NCI-H748 treated with DMSO at 0.1 percent for 48 hours (cell line): Measurements from ENCODE around the gene TBCD.

ENCODE experiments used
- DNase-seq: peaks from one replicate; lab custom pipeline; 2025; lab: John Stamatoyannopoulos, UW

Gene TBCD

GRCh38 chr17:82791532-82791931, 39.7 kb downstream of the TBCD start:
- no peak for DNase-seq

GRCh38 chr17:82793974-82794630, 42.2 kb downstream of the TBCD start:
- DNase-seq = peak; percentile 23

- DNase-seq = no peak
Observed at GRCh38 chr17:82794781-82795482, 43.1 kb downstream of the TBCD start.

GRCh38 chr17:82795615-82796014, 43.8 kb downstream of the TBCD start:
- no peak for DNase-seq

GRCh38 chr17:82797061-82797460, 45.2 kb downstream of the TBCD start:
- DNase-seq = no peak

DNA sequence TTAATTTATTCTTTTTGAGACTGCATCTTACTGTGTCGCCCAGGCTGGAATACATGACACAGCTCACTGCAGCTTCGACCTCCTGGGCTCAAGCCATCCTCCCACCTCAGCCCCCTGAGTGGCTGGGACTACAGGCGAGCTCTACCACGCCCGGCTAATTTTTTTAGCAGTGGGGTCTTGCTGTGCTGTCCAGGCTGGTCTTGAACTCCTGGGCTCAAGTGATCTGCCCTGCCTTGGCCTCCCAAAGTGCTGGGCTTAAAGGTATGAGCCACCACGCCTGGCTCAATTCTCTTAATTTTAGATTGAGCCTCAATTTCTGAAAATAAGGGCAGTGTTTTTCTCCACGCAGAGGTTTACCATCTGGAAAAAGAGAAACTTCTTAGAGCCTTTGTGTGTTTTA, 46.9 kb downstream of the TBCD start:
- DNase-seq = no peak

DNA sequence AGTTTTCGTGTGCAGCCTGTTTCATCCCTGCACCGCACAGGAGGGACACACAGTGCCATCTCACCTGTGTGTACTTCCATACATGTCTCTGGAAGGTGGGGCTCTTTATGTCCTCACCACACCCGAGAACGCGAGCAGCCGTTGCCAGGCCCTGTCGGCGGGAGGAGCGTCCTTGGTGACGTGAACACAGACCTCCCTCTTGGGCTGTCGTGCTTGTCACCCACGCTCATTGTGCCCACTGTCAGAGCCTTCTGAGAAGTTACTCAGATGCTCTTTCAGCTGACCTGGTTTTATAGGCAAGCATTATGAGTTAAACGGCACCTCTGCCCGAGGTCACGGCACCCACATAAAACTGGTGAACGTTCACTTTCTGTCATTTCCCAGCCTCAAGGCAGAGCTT, 47.7 kb downstream of the TBCD start:
- DNase-seq = no peak

DNA sequence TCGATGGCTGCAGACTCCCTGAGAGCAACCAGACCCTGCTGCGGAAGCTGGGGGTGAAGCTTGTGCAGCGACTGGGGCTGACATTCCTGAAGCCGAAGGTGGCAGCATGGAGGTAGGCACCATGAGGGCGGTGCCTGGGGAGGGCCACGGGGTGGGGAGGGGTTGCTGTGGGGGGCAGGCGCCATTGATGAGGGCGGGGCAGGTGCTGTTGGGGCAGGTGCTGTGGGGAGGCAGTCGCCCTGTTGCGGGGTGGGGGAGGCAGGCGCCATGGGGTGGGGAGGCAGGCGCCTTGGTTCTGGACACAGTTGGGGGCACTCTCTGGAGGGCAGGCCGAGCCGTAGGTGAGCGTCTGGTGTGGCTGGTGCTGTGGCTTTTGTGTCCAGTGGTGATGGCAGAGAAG, 49.0 kb downstream of the TBCD start:
- no peak for DNase-seq

- DNase-seq = no peak
Observed at GRCh38 chr17:82801377-82801970, 49.6 kb downstream of the TBCD start.

DNA sequence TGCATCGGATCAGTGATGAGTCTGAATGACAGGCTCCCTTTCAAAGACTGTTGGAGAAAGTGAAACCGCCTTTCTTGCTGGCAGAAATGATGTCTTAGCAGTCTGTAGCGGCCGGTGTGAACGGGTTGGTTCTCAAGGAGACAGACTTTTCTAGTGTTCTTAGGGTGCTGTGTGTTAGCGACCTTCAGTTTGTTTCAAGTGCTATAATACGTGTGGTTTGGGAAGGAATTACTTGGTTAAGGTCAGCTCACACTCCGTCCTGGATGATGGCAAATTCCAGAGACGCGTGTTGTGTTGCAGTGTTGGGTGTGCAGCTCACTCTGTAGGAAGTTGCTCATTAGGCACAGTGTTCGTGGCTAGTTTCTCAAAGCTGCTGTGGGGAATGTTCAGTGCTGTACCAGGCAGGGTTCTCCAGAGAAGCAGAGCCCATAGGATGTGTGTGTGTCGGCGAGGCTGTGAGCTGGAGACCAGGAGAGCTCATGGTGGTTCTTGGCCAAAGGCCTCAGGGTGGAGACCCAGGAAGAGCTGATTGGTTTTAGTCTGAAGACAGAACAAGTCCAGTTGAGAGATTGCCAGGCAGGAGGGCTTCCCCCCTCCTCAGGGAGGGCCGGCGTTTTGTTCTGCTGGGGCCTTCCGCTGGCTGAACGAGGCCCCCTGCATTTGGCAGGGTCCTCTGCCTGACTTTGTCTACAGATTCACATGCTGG, 50.4 kb downstream of the TBCD start:
- no peak for DNase-seq

DNA sequence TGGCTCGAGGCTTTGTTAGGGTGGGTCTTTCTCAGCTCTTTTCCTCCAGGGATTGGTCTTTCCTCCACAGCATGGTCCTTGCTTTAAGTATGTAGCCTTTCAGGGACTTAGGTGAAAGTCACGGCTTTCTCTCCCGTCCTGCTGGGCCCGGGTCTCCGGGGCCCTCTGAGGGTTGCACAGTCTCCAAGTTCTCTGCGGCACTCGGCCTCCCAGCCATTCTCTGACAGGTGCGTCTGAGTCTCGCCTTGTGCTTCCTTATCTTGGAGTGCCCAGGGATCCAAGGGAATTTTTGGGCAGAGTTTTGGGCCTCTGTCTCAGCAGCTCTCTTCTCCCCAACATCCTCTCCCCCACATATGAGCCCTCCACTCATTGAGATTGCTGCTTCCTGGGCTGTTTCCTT, 51.3 kb downstream of the TBCD start:
- no peak for DNase-seq

DNA sequence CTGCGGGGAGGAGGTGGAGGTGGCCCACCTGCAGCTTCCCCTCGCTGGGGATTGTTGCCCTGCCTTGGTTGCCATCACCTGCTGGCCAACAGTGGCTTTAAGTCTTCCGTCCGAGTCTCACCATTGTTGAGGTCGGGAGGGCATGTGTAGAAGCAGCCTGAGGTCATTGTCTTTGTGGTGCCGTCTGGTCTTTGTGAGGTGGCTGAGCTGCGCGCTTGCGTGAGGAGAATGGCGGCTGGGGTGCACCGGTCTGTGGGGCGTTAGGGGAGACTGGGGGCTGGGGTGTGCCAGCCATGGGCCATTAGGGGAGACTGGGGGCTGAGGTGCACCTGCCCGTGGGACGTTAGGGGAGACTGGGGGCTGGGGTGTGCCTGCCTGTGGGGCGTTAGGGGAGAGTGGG, 51.7 kb downstream of the TBCD start:
- DNase-seq = no peak

DNA sequence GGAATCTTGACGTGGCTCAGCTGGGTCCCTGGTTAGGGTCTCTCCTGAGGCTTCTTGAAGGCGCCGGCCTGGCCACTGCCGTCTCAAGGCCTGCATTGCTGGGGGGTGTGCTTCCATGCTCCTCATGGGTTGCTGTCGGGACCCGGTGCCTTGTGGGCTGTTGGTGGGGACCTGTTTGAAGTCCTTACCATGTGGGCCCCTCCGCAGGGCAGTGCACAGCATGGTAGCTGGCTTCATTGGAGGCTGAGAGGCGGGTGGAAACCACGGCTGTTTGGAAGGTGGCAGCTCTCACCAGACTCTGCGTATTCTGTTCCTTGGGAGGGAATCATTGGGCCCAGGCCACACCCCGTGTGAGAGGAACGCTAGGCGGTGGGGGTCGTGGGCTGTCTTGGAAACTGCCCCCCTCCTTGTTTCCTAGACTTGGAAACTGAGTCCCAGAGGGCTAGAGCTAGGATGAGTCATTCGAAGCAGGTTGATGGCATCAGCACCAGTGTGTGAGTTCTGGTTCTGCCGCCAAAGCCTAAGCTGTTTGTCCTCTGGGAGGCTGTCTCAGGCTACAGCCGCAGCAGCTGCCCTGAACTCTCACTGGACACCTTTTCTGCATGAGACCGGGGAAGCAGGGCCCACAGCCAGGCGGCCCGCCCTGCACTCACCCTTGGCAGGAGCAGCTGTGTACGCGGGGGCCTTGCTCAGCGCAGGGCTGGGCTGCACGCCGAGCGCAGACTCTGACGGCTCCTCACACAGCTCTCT, 52.8 kb downstream of the TBCD start:
- no peak for DNase-seq

DNA sequence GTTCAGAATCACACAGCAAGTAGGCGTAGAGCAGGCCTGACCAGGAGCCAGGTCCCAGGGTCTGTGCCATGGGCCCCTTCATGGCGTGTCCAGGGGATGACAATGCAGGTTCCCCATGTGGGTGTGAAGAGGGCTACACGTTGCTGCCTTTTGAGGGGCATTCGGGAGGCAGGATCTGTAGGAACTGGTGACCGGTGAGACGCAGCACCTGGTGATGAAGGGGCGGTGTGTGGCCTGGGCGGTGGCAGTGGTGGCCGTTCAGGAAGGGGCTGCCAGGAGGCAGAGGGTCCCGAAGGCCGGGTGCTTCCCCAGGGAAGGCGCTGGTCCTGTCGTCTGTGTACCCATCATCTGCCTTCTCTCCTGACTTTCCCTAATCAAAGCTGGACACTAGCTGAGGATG, 53.4 kb downstream of the TBCD start:
- no peak for DNase-seq

- DNase-seq = no peak
Observed at GRCh38 chr17:82805823-82806222, 54.0 kb downstream of the TBCD start.

- no peak for DNase-seq
Observed at GRCh38 chr17:82806645-82807044, 54.8 kb downstream of the TBCD start.

GRCh38 chr17:82807101-82807500, 55.2 kb downstream of the TBCD start:
- no peak for DNase-seq

GRCh38 chr17:82807562-82807961, 55.7 kb downstream of the TBCD start:
- no peak for DNase-seq

DNA sequence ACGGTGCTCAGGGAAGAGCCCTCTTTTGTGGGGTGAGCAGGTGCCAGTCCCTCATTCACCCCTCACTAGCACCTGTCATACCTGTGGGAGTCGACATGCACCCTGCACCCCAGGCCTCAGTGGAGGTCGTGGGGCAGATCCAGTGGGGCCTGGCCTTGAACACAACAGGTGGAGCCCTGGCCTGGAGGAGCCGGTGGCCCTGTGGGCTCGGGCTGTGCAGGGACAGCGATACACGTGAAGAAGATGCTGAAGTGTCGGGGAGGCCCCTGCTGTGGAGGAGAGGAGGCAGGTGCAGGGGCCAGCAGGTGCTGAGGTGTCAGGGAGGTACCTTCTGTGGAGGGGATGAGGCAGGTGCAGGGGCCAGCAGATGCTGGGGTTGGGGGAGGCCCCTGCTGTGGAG, 56.1 kb downstream of the TBCD start:
- DNase-seq = no peak

GRCh38 chr17:82808921-82809905, 57.3 kb downstream of the TBCD start:
- DNase-seq = no peak
